HG03066 (cell line): ENCODE measurements around the gene ZDHHC11B.
"Not testable (repeated sequence)": the region's sequence is repeated elsewhere in the genome, so short reads cannot be mapped to it uniquely, and the experiment has no call there.

ENCODE experiments used
- ATAC-seq: cut with Tn5 transposase; IDR thresholded peaks from one replicate; pipeline ENCODE4 v1.9.1; 2021; ENCODE audit warnings: low read depth; ENCODE audit not compliant: unreplicated experiment

ZDHHC11B gene

GRCh38 chr5:785181-785705, 714 bp upstream of the ZDHHC11B start:
- not testable (repeated sequence) for ATAC-seq

- not testable (repeated sequence) for ATAC-seq
Measured at GRCh38 chr5:783881-784427, 575 bp downstream of the ZDHHC11B start.

- not testable (repeated sequence) for ATAC-seq
Measured at GRCh38 chr5:783049-783802, 1.3 kb downstream of the ZDHHC11B start.

GRCh38 chr5:782356-782755, 2.2 kb downstream of the ZDHHC11B start:
- ATAC-seq, result not testable (repeated sequence)

GRCh38 chr5:780571-780970, 4.0 kb downstream of the ZDHHC11B start:
- ATAC-seq, result not testable (repeated sequence)

- not testable (repeated sequence) for ATAC-seq
Measured at GRCh38 chr5:778967-779366, 5.6 kb downstream of the ZDHHC11B start.

- not testable (repeated sequence) for ATAC-seq
Measured at GRCh38 chr5:778421-778820, 6.1 kb downstream of the ZDHHC11B start.

- no peak for ATAC-seq
Measured at GRCh38 chr5:777756-778161, 6.8 kb downstream of the ZDHHC11B start.

GRCh38 chr5:776862-777711, 7.4 kb downstream of the ZDHHC11B start:
- no peak for ATAC-seq

- ATAC-seq, result no peak
Measured at GRCh38 chr5:775961-776861, 8.3 kb downstream of the ZDHHC11B start.

- ATAC-seq, result not testable (repeated sequence)
Measured at GRCh38 chr5:775595-775960, 9.0 kb downstream of the ZDHHC11B start.

- not testable (repeated sequence) for ATAC-seq
Measured at GRCh38 chr5:774854-775505, 9.5 kb downstream of the ZDHHC11B start.

- not testable (repeated sequence) for ATAC-seq
Measured at GRCh38 chr5:774304-774703, 10.2 kb downstream of the ZDHHC11B start.

- ATAC-seq, result no peak
Measured at GRCh38 chr5:773517-774264, 10.8 kb downstream of the ZDHHC11B start.

- not testable (repeated sequence) for ATAC-seq
Measured at GRCh38 chr5:772931-773330, 11.6 kb downstream of the ZDHHC11B start.

- ATAC-seq, result not testable (repeated sequence)
Measured at GRCh38 chr5:772547-772890, 12.0 kb downstream of the ZDHHC11B start.

GRCh38 chr5:771841-772546, 12.5 kb downstream of the ZDHHC11B start:
- ATAC-seq, result not testable (repeated sequence)

- not testable (repeated sequence) for ATAC-seq
Measured at GRCh38 chr5:771087-771781, 13.3 kb downstream of the ZDHHC11B start.
